BE2C (cell line): ENCODE measurements around the gene RELB.

Experiments used
- DNase-seq: peaks from one replicate; pipeline ENCODE4 v3.0.0-alpha.2; 2020
- H3K27me3 ChIP-seq: fragments of 250-450 bp; sonication (Bioruptor Pico); 2 replicates; pipeline ENCODE4 v1.5.1; 2020; ENCODE audit warnings: mild to moderate bottlenecking
- H3K36me3 ChIP-seq: fragments of 250-450 bp; sonication (Bioruptor Pico); 2 replicates; pipeline ENCODE4 v1.5.1; 2020; ENCODE audit warnings: mild to moderate bottlenecking
- H3K4me1 ChIP-seq: fragments of 250-450 bp; sonication (Bioruptor Pico); 2 replicates; pipeline ENCODE4 v1.5.1; 2020
- H3K4me3 ChIP-seq: 2 replicates; pipeline ENCODE4 v1.5.1; 2011; ENCODE audit warnings: low read depth, low read length
- H3K9me3 ChIP-seq: fragments of 250-450 bp; sonication (Bioruptor Pico); 2 replicates; pipeline ENCODE4 v1.5.1; 2020
- TF ChIP-seq, protein P1 (sequence below): IDR thresholded peaks from 2 replicates; pipeline ENCODE4 v1.5.1; 2012; ENCODE audit warnings: mild to moderate bottlenecking, low read depth, low read length

RELB gene

DNA sequence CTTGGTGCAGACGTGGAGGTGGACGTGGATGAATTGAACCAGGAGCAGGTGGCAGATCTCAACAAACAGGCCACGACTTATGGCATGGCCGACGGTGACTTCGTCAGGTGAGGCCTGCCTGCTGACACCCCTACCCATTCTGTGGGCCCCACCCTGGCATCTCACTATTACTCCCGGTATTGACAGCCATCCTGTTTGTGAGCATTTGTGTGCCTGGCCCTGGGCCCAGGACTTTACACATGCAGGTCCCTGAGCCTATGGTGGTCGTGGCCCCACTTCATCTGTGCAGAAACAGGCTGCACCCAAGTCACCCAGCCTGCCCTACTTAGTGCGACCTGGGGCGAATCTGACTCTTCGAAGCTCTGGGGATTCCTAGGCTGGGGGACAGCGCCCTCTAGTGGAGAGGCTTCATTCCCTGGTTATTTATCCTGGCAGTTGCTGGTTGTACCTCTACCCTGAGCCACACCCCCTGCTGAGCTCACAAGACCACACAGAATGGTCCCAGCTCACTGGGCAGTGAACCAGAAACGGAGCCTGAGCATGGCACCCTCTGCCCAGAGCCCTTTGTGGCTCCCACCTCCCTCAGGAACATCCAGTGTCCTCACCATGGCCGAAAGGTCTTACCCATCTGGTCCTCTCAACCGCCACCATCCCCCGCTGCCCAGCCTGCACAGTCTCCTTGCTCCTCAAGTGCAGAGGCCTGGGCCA, 58.1 kb downstream of the RELB start:
- no peaks in the 10 kb centered on the region for H3K27me3 ChIP-seq
- H3K36me3 ChIP-seq, result peaks cover 85% of the 10 kb centered on the region
- peak; percentile 83 for DNase-seq
- no peaks in the 10 kb centered on the region for H3K9me3 ChIP-seq
- TF ChIP-seq, protein P1, sequence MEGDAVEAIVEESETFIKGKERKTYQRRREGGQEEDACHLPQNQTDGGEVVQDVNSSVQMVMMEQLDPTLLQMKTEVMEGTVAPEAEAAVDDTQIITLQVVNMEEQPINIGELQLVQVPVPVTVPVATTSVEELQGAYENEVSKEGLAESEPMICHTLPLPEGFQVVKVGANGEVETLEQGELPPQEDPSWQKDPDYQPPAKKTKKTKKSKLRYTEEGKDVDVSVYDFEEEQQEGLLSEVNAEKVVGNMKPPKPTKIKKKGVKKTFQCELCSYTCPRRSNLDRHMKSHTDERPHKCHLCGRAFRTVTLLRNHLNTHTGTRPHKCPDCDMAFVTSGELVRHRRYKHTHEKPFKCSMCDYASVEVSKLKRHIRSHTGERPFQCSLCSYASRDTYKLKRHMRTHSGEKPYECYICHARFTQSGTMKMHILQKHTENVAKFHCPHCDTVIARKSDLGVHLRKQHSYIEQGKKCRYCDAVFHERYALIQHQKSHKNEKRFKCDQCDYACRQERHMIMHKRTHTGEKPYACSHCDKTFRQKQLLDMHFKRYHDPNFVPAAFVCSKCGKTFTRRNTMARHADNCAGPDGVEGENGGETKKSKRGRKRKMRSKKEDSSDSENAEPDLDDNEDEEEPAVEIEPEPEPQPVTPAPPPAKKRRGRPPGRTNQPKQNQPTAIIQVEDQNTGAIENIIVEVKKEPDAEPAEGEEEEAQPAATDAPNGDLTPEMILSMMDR, result peak; percentile 89
- H3K4me3 ChIP-seq, result no peak overlapping the region
- no peaks in the 10 kb centered on the region for H3K4me1 ChIP-seq

DNA sequence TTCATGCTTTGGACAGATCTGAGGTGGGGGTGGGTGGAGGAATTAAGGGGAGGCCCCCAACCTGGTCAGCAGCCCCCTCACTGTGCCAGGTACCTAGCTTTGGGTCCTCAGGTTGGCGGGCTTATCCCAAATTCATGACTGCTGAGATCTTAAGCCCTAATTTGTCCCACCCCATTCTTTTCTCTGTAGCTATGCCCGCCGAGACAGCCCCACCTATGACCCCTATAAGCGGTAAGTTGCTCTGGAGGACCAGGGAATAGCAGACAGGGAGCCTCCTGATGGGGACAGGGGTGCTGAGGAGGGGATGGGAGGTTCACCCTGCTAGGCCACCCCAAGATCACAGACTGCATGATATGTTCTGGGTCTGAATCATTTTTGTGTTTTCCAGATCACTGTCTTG, 60.7 kb downstream of the RELB start:
- Histone ChIP-seq H3K27me3 (no peaks in the 10 kb centered on the region), H3K4me1 (no peaks in the 10 kb centered on the region), H3K4me3 (no peak overlapping the region), H3K36me3 (peaks cover 84% of the 10 kb centered on the region), H3K9me3 (no peaks in the 10 kb centered on the region)
- TF ChIP-seq, protein P1, result no peak
- DNase-seq, result no peak

DNA sequence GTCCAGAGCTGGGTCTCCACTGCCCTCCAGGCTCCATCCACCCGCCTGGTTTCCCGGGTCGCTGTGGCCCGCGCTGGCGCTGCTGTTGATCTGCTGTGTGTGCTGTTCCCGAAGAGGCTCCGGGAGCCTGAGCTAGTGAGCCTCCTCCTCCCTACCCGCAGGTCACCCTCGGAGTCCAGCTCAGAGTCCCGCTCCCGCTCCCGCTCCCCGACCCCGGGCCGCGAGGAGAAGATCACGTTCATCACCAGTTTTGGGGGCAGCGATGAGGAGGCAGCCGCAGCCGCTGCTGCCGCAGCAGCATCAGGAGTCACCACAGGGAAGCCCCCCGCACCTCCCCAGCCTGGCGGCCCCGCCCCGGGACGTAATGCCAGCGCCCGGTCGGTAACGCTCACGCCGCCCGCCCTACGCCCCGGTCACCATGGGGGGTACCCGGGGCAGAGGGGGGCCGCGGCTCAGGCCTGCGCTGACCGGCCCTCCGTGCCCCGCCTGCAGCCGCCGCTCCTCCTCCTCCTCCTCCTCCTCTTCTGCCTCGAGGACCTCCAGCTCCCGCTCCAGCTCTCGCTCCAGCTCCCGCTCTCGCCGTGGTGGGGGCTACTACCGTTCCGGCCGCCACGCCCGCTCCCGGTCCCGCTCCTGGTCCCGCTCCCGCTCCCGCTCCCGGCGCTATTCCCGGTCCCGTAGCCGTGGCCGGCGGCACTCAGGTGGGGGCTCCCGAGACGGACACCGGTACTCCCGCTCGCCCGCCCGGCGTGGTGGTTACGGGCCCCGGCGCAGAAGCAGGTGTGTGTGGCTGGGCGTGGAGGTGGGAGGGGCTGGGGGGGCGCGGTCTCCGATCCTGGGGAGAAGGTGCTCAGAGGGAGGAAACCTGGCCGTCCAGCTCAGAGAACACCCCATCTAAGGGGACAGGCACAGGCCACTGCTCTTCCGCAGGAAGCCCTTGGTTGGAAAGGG, 62.9 kb downstream of the RELB start:
- no peak for DNase-seq
- peaks cover 81% of the 10 kb centered on the region for H3K36me3 ChIP-seq
- H3K4me1 ChIP-seq, result no peaks in the 10 kb centered on the region
- H3K9me3 ChIP-seq, result no peaks in the 10 kb centered on the region
- TF ChIP-seq, protein P1, result no peak
- H3K4me3 ChIP-seq, result no peak overlapping the region
- no peaks in the 10 kb centered on the region for H3K27me3 ChIP-seq

DNA sequence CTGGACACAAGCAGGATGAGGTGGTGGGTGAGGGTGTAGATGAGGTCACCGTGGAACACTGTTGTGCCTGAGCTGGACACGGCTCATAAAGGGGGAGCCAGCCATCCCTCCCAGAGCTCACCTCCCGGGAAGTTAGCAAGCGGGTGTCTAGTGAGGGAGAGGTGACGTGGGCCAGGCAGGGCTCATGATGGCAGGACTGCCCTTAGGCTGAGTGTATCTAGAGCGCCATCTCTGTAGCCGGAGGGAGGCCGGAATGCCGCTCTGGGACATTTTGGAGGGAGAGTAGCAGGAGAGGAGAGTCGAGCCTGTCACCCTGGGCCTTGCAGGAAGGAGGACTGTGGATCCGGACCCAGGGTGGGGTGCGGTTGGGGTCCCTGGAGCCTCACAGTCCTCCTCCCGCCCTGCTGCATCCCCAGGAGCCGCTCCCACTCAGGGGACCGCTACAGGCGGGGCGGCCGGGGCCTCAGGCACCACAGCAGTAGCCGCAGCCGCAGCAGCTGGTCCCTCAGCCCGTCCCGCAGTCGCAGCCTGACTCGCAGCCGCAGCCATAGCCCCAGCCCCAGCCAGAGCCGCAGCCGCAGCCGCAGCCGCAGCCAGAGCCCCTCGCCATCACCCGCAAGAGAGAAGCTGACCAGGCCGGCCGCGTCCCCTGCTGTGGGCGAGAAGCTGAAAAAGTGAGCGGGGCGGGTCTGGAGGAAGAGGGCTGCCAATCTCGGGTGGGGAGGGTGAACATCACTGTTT, 65.8 kb downstream of the RELB start:
- Histone ChIP-seq H3K4me1 (no peaks in the 10 kb centered on the region), H3K36me3 (peaks cover 78% of the 10 kb centered on the region), H3K27me3 (no peaks in the 10 kb centered on the region), H3K9me3 (no peaks in the 10 kb centered on the region), H3K4me3 (no peak overlapping the region)
- no peak for DNase-seq
- TF ChIP-seq, protein P1, result no peak

DNA sequence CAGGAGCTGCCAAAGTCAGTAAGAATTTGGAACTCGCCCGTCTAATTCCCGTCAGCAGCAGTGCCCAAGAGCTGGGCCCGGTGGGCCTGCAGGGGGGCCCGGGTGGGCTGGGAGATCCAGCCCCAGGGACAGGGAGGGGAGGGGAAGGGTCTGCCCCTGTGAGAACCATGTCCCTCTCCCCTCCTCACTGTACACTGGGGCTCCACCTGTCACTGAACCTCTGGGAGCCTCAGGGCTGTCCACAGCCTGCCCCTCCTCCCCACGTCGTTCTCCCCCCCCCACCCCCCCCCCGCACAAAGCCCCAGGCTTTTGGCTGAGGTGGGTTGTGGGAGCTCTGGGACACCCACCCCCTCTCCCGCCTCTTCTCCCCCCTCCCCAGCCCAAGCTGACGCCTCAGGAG, 66.8 kb downstream of the RELB start:
- Histone ChIP-seq H3K4me1 (no peaks in the 10 kb centered on the region), H3K4me3 (no peak overlapping the region), H3K36me3 (peaks cover 78% of the 10 kb centered on the region), H3K9me3 (no peaks in the 10 kb centered on the region), H3K27me3 (no peaks in the 10 kb centered on the region)
- TF ChIP-seq, protein P1, result no peak
- no peak for DNase-seq
